Neural progenitor cell (in vitro differentiated cells): Measurements from ENCODE around the gene ADAM10. TPM values are rescaled to one million over a fixed set of nuclear protein-coding genes. Genes with fewer than 3 reads are reported as not detected.

ENCODE experiments used
- DNase-seq: peaks from one replicate; pipeline ENCODE4 v3.0.0-alpha.2; 2016; ENCODE audit warnings: low spot score
- H2AFZ ChIP-seq: fragments of 200-600 bp; sonication (generic); replicated peaks from 2 replicates; pipeline ENCODE4 v1.6.1; 2016; ENCODE audit warnings: antibody characterized with exemption
- H3F3A ChIP-seq: fragments of 200-600 bp; sonication (generic); 2 replicates; pipeline ENCODE4 v1.6.1; 2016; ENCODE audit warnings: antibody characterized with exemption, low read depth
- H3K27ac ChIP-seq: fragments of 200-600 bp; sonication (generic); 2 replicates; pipeline ENCODE4 v1.5.1; 2016; ENCODE audit warnings: mild to moderate bottlenecking
- H3K27me3 ChIP-seq: fragments of 200-600 bp; sonication (generic); 2 replicates; pipeline ENCODE4 v1.6.1; 2016; ENCODE audit warnings: mild to moderate bottlenecking, moderate library complexity
- H3K36me3 ChIP-seq: fragments of 200-600 bp; sonication (generic); 2 replicates; pipeline ENCODE4 v1.5.1; 2016
- H3K4me1 ChIP-seq: fragments of 200-600 bp; sonication (generic); 2 replicates; pipeline ENCODE4 v1.6.1; 2016; ENCODE audit warnings: mixed run types
- H3K4me2 ChIP-seq: fragments of 200-600 bp; sonication (generic); 2 replicates; pipeline ENCODE4 v1.6.1; 2016
- H3K4me3 ChIP-seq: fragments of 200-600 bp; sonication (generic); 2 replicates; pipeline ENCODE4 v1.5.1; 2016
- H3K79me2 ChIP-seq: fragments of 200-600 bp; sonication (generic); 2 replicates; pipeline ENCODE4 v1.6.1; 2016; ENCODE audit warnings: low read depth
- H3K9ac ChIP-seq: fragments of 200-600 bp; sonication (generic); 2 replicates; pipeline ENCODE4 v1.6.1; 2016
- H3K9me3 ChIP-seq: fragments of 200-600 bp; sonication (generic); 2 replicates; pipeline ENCODE4 v1.5.1; 2016; ENCODE audit warnings: low read depth
- H4K20me1 ChIP-seq: fragments of 200-600 bp; sonication (generic); 2 replicates; pipeline ENCODE4 v1.6.1; 2016; ENCODE audit warnings: low read depth
- H3K27ac Mint-ChIP-seq: 3 replicates; pipeline ENCODE4 v1.8.0; 2021; ENCODE audit warnings: mixed read lengths
- H3K27me3 Mint-ChIP-seq: 2 replicates; pipeline ENCODE4 v1.8.0; 2022; ENCODE audit warnings: low read depth, mild to moderate bottlenecking, inconsistent platforms, moderate library complexity, mixed read lengths; ENCODE audit not compliant: insufficient read depth
- H3K36me3 Mint-ChIP-seq: 3 replicates; pipeline ENCODE4 v1.8.0; 2021; ENCODE audit warnings: mixed read lengths
- H3K4me1 Mint-ChIP-seq: 3 replicates; pipeline ENCODE4 v1.8.0; 2021; ENCODE audit warnings: mixed read lengths
- H3K4me3 Mint-ChIP-seq: 3 replicates; pipeline ENCODE4 v1.8.0; 2021; ENCODE audit warnings: mild to moderate bottlenecking, moderate library complexity, mixed read lengths
- H3K9me3 Mint-ChIP-seq: 3 replicates; pipeline ENCODE4 v1.8.0; 2020; ENCODE audit warnings: mixed read lengths
- EZH2 ChIP-seq: fragments of 200-600 bp; sonication (generic); IDR thresholded peaks from 2 replicates; pipeline ENCODE4 v1.6.1; 2017; ENCODE audit warnings: antibody characterized with exemption, mild to moderate bottlenecking, moderate library complexity
- EZH2phosphoT487 ChIP-seq: fragments of 200-600 bp; sonication (generic); IDR thresholded peaks from 2 replicates; pipeline ENCODE4 v1.6.1; 2017; ENCODE audit warnings: antibody characterized with exemption
- total RNA-seq: library from RNA; depleted of rRNA; stranded (reverse); fragments of >200 nt; gene quantifications from 2 replicates; pipeline ENCODE4 v1.2.3, GENCODE V29; 2015; ENCODE audit warnings: low replicate concordance
- TF ChIP-seq, protein P1 (sequence below): fragments of 200-600 bp; sonication (generic); IDR thresholded peaks from 2 replicates; pipeline ENCODE4 v1.5.1; 2017; ENCODE audit warnings: antibody characterized with exemption, mild to moderate bottlenecking

Gene ADAM10
- total RNA-seq, 1 donor from 2014 or later = 153 TPM

GRCh38 chr15:58549785-58550074, 199.8 kb downstream of the ADAM10 start:
- H3K27ac ChIP-seq = no peak overlapping the region
- Mint-ChIP-seq H3K36me3 (no peaks in the 10 kb centered on the region), H3K9me3 (peaks cover 2% of the 10 kb centered on the region), H3K27me3 (peaks cover 12% of the 10 kb centered on the region), H3K4me1 (peaks cover 22% of the 10 kb centered on the region), H3K4me3 (no peak overlapping the region), H3K27ac (no peak overlapping the region)
- H3F3A ChIP-seq = no peaks in the 10 kb centered on the region
- H3K9me3 ChIP-seq = no peaks in the 10 kb centered on the region
- H4K20me1 ChIP-seq = no peaks in the 10 kb centered on the region
- no peaks in the 10 kb centered on the region for H3K79me2 ChIP-seq
- no peak for TF ChIP-seq EZH2phosphoT487
- no peak for TF ChIP-seq EZH2
- TF ChIP-seq, protein P1, sequence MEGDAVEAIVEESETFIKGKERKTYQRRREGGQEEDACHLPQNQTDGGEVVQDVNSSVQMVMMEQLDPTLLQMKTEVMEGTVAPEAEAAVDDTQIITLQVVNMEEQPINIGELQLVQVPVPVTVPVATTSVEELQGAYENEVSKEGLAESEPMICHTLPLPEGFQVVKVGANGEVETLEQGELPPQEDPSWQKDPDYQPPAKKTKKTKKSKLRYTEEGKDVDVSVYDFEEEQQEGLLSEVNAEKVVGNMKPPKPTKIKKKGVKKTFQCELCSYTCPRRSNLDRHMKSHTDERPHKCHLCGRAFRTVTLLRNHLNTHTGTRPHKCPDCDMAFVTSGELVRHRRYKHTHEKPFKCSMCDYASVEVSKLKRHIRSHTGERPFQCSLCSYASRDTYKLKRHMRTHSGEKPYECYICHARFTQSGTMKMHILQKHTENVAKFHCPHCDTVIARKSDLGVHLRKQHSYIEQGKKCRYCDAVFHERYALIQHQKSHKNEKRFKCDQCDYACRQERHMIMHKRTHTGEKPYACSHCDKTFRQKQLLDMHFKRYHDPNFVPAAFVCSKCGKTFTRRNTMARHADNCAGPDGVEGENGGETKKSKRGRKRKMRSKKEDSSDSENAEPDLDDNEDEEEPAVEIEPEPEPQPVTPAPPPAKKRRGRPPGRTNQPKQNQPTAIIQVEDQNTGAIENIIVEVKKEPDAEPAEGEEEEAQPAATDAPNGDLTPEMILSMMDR = no peak
- H3K4me3 ChIP-seq = no peak overlapping the region
- H3K36me3 ChIP-seq = no peaks in the 10 kb centered on the region
- no peaks in the 10 kb centered on the region for H3K27me3 ChIP-seq
- H3K4me1 ChIP-seq = peaks cover 3% of the 10 kb centered on the region
- no peak overlapping the region for H3K4me2 ChIP-seq
- no peak overlapping the region for H2AFZ ChIP-seq
- no peak for DNase-seq
- H3K9ac ChIP-seq = no peak overlapping the region

GRCh38 chr15:58549013-58549784, 200.3 kb downstream of the ADAM10 start:
- TF ChIP-seq EZH2 (no peak), EZH2phosphoT487 (no peak)
- TF ChIP-seq, protein P1 = no peak
- Mint-ChIP-seq H3K36me3 (no peaks in the 10 kb centered on the region), H3K27ac (no peak overlapping the region), H3K4me1 (peaks cover 18% of the 10 kb centered on the region), H3K4me3 (no peak overlapping the region), H3K9me3 (peaks cover 2% of the 10 kb centered on the region), H3K27me3 (peaks cover 10% of the 10 kb centered on the region)
- Histone ChIP-seq H2AFZ (peak overlapping the region; percentile 61), H3K4me3 (no peak overlapping the region), H3K4me2 (no peak overlapping the region), H3K79me2 (no peaks in the 10 kb centered on the region), H3K9ac (no peak overlapping the region), H3K27me3 (no peaks in the 10 kb centered on the region), H3K9me3 (no peaks in the 10 kb centered on the region), H4K20me1 (no peaks in the 10 kb centered on the region), H3K27ac (no peak overlapping the region), H3F3A (no peaks in the 10 kb centered on the region), H3K36me3 (no peaks in the 10 kb centered on the region), H3K4me1 (peaks cover 3% of the 10 kb centered on the region)
- DNase-seq = no peak

DNA sequence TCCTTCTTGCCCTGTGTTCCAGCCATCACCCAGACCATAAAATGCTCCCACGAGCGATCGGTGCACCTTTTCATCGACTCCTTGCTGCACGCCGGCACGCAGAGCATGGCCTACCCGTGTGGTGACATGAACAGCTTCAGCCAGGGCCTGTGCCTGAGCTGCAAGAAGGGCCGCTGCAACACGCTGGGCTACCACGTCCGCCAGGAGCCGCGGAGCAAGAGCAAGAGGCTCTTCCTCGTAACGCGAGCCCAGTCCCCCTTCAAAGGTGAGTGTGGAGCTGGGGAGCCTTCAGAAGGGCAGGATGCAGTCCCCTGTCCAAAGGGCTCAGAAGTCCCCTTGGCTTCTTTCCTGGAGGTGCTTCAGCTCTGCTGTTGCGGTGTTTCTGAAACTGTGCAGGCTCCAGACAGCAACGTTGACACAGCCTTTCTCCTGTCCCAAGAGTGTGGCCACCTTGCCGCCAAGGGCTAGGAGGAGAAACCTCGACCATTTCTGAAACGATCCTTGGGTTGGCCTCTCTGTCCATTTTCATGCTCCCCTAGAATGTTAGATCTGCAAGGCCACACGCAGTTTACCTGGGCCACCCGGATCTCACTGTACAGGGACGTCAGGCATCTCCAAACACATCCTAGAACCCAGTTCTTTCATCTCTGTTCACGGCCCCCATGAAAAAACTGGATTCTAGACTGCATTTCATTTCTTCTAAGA, 201.0 kb downstream of the ADAM10 start:
- H3K9me3 Mint-ChIP-seq = peaks cover 2% of the 10 kb centered on the region
- H4K20me1 ChIP-seq = no peaks in the 10 kb centered on the region
- H3K4me2 ChIP-seq = no peak overlapping the region
- peaks cover 3% of the 10 kb centered on the region for H3K4me1 ChIP-seq
- H3K4me3 Mint-ChIP-seq = no peak overlapping the region
- TF ChIP-seq EZH2 = no peak
- TF ChIP-seq, protein P1 = no peak
- TF ChIP-seq EZH2phosphoT487 = no peak
- H3F3A ChIP-seq = no peaks in the 10 kb centered on the region
- peaks cover 10% of the 10 kb centered on the region for H3K27me3 Mint-ChIP-seq
- H3K36me3 ChIP-seq = no peaks in the 10 kb centered on the region
- no peak overlapping the region for H3K27ac ChIP-seq
- DNase-seq = no peak
- H2AFZ ChIP-seq = no peak overlapping the region
- no peaks in the 10 kb centered on the region for H3K27me3 ChIP-seq
- H3K4me3 ChIP-seq = no peak overlapping the region
- H3K27ac Mint-ChIP-seq = no peak overlapping the region
- peaks cover 17% of the 10 kb centered on the region for H3K4me1 Mint-ChIP-seq
- no peaks in the 10 kb centered on the region for H3K79me2 ChIP-seq
- H3K9me3 ChIP-seq = no peaks in the 10 kb centered on the region
- no peaks in the 10 kb centered on the region for H3K36me3 Mint-ChIP-seq
- no peak overlapping the region for H3K9ac ChIP-seq
